H54 (cell line): ENCODE measurements around the gene ZBTB12.
"Not testable (repeated sequence)": the region's sequence is repeated elsewhere in the genome, so short reads cannot be mapped to it uniquely, and the experiment has no call there.

Experiments used
- DNase-seq: peaks from one replicate; pipeline ENCODE4 v3.0.0; 2011; ENCODE audit warnings: low spot score, mixed read lengths; ENCODE audit not compliant: insufficient read length
- FAIRE-seq: peaks from 3 replicates; lab custom pipeline; 2011; peaks lifted over from hg19 to GRCh38; lab: Jason Lieb, UNC
- POLR2A ChIP-seq: IDR thresholded peaks from 2 replicates; pipeline ENCODE4 v1.6.1; 2011; ENCODE audit warnings: low read depth, mild to moderate bottlenecking, low read length

Gene ZBTB12

GRCh38 chr6:31879901-31880300 lies 22.0 kb downstream of the ZBTB12 start:
- no peak for DNase-seq
- FAIRE-seq: no peak
- no peak for TF ChIP-seq POLR2A

- FAIRE-seq (no peak), DNase-seq (no peak)
- TF ChIP-seq POLR2A: no peak
Observed at GRCh38 chr6:31879143-31879542, 22.7 kb downstream of the ZBTB12 start.

- TF ChIP-seq POLR2A: no peak
- FAIRE-seq (no peak), DNase-seq (no peak)
Observed at GRCh38 chr6:31878726-31879125, 23.2 kb downstream of the ZBTB12 start, which contains the start of gene SLC44A4. Gene SLC44A4, minus strand, starts transcription at chr6:31878997. Its CDS starts 17 bp downstream, at chr6:31878980.

DNA sequence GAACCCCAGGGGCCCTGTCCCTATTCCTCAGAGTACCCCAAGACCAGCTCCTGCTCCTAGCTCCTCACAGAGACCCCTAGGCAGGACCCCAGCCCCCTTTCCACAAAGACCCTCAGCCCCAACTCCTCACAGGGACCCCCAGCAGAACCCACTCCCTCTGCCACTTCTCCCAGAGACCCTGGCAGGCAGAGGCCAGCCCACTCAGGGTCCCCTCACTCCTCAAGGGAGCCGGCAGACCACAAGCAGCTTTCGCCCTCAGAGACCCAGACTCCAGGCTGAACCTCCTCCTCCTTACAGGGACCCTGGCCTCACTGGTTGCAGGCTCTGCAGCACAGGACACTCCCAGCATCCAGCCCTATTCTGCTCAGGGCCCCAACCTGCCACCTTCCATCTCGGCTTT lies 23.7 kb downstream of the ZBTB12 start:
- no peak for DNase-seq
- FAIRE-seq: no peak
- TF ChIP-seq POLR2A: no peak

GRCh38 chr6:31877651-31878161 lies 24.2 kb downstream of the ZBTB12 start:
- no peak for TF ChIP-seq POLR2A
- no peak for DNase-seq
- no peak for FAIRE-seq

GRCh38 chr6:31877125-31877650 lies 24.7 kb downstream of the ZBTB12 start:
- DNase-seq: no peak
- no peak for TF ChIP-seq POLR2A
- FAIRE-seq: no peak

- TF ChIP-seq POLR2A: no peak
- no peak for FAIRE-seq
- DNase-seq: no peak
Observed at GRCh38 chr6:31876357-31876756, 25.5 kb downstream of the ZBTB12 start.

GRCh38 chr6:31875877-31876276 lies 26.0 kb downstream of the ZBTB12 start:
- no peak for FAIRE-seq
- no peak for DNase-seq
- TF ChIP-seq POLR2A: no peak

- FAIRE-seq (no peak), DNase-seq (no peak)
- no peak for TF ChIP-seq POLR2A
Observed at GRCh38 chr6:31874836-31875572, 26.9 kb downstream of the ZBTB12 start.

GRCh38 chr6:31874084-31874670 lies 27.7 kb downstream of the ZBTB12 start:
- no peak for TF ChIP-seq POLR2A
- no peak for FAIRE-seq

DNA sequence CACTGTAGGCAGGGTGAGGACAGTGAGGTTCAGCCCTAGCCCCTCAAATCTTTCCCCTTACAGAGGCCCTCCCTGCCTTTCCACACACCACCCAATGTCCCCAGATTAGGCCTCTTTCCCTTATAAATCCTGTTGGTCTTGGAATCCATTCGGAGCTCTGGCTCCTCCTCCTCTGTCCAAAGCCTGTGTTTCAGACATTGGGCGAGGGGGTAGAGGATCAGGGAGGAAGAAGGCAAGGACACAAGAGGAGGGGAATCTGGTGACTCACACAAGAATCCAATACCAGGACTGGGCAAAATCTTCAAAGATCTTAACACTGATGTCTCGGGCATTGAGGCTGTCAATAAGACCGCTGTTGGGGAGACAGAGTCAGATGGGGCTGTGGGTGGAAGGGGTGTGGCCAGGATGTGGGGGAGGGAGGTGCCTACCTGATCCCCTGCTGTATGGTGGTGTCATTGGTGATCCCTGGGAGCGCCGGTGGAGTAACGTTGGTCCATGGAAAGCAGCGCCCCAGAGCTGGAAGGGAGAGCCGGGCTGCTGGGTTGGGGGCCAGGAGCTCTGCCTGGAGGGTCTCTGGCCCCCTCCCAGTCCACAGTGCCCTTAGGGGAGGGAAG lies 30.7 kb downstream of the ZBTB12 start:
- no peak for FAIRE-seq
- DNase-seq: no peak
- TF ChIP-seq POLR2A: no peak

More at GRCh38 chr6:31874084-31874670, 27.7 kb downstream of the ZBTB12 start:
- DNase-seq: no peak

- FAIRE-seq (no peak), DNase-seq (no peak)
- no peak for TF ChIP-seq POLR2A
Observed at GRCh38 chr6:31870385-31870921, 31.4 kb downstream of the ZBTB12 start.

GRCh38 chr6:31869343-31869742 lies 32.5 kb downstream of the ZBTB12 start:
- no peak for TF ChIP-seq POLR2A
- FAIRE-seq: no peak
- DNase-seq: no peak

- DNase-seq, FAIRE-seq: not testable (repeated sequence)
Observed at GRCh38 chr6:31868658-31868971, 33.3 kb downstream of the ZBTB12 start.
